Endodermal cell (in vitro differentiated cells): Measurements from ENCODE around the gene NPPC. TPM values are rescaled to one million over a fixed set of nuclear protein-coding genes. Genes with fewer than 3 reads are reported as not detected.

ENCODE experiments used
- DNase-seq: peaks from one replicate; pipeline ENCODE4 v3.0.0-alpha.2; 2017
- H3K27ac ChIP-seq: 2 replicates; pipeline ENCODE4 v1.5.1; 2013; ENCODE audit warnings: mild to moderate bottlenecking, low read depth, low read length, moderate library complexity
- H3K27me3 ChIP-seq: 2 replicates; pipeline ENCODE4 v1.6.1; 2013; ENCODE audit warnings: mild to moderate bottlenecking, low read length, moderate library complexity; ENCODE audit not compliant: insufficient read depth, control insufficient read depth, poor library complexity, severe bottlenecking
- H3K36me3 ChIP-seq: 2 replicates; pipeline ENCODE4 v1.7.0; 2013; ENCODE audit warnings: mild to moderate bottlenecking, low read length, moderate library complexity; ENCODE audit not compliant: control insufficient read depth, insufficient read depth
- H3K4me1 ChIP-seq: one replicate; pipeline ENCODE4 v1.7.0; 2013; ENCODE audit warnings: low read length; ENCODE audit not compliant: control insufficient read depth, insufficient read depth
- H3K4me3 ChIP-seq: 2 replicates; pipeline ENCODE4 v1.5.1; 2013; ENCODE audit warnings: mild to moderate bottlenecking, low read length, moderate library complexity
- H3K9ac ChIP-seq: 2 replicates; pipeline ENCODE4 v1.6.1; 2013; ENCODE audit warnings: mild to moderate bottlenecking, low read length, moderate library complexity; ENCODE audit not compliant: poor library complexity, severe bottlenecking; ENCODE audit errors: extremely low read depth
- H3K9me3 ChIP-seq: 2 replicates; pipeline ENCODE4 v1.6.1; 2013; ENCODE audit warnings: mild to moderate bottlenecking, low read length, moderate library complexity; ENCODE audit not compliant: control insufficient read depth
- H3K27ac Mint-ChIP-seq: 2 replicates; pipeline ENCODE4 v1.8.0; 2020; ENCODE audit warnings: mixed read lengths
- H3K27me3 Mint-ChIP-seq: 2 replicates; pipeline ENCODE4 v1.8.0; 2021; ENCODE audit warnings: mild to moderate bottlenecking, mixed read lengths; ENCODE audit not compliant: insufficient read depth
- H3K36me3 Mint-ChIP-seq: 2 replicates; pipeline ENCODE4 v1.8.0; 2020; ENCODE audit warnings: low read depth, mixed read lengths
- H3K4me1 Mint-ChIP-seq: 2 replicates; pipeline ENCODE4 v1.8.0; 2020; ENCODE audit warnings: mixed read lengths
- H3K4me3 Mint-ChIP-seq: 2 replicates; pipeline ENCODE4 v1.8.0; 2020; ENCODE audit warnings: mild to moderate bottlenecking, moderate library complexity, mixed read lengths
- H3K9me3 Mint-ChIP-seq: 2 replicates; pipeline ENCODE4 v1.8.0; 2020; ENCODE audit warnings: mild to moderate bottlenecking, mixed read lengths
- CTCF ChIP-seq: fragments of 200-600 bp; sonication (generic); conservative IDR thresholded peaks from 2 replicates; pipeline ENCODE4 v1.5.0; 2021; ENCODE audit warnings: antibody characterized with exemption, mild to moderate bottlenecking
- WGBS, 2 experiments: methylation state at CpG; one replicate each; pipeline versions ENCODE4 v1.1.5 to v1.1.7; 2013; ENCODE audit warnings: missing lambda C conversion rate in 2 of 2, mixed read lengths in 1 of 2; ENCODE audit not compliant: insufficient coverage in 1 of 2, insufficient read length in 1 of 2; 5-methylcytosine and 5-hydroxymethylcytosine counted together
- total RNA-seq, 2 donors: library from RNA; stranded (reverse); fragmentation: NEBNext Ultra II Directional in 1 of 2; extraction: Animal tissue kit (Norgen Biotek cat#: 25700) in 1 of 2; gene quantifications; 2 replicates in 1 of 2; 3 replicates in 1 of 2; pipeline ENCODE4 v1.2.1, GENCODE V29; 2021

NPPC gene
- total RNA-seq, 2 donors from 2014 or later: 0.84 TPM; not detected in 1

GRCh38 chr2:231909631-231910030 lies 16.6 kb downstream of the NPPC start:
- no peaks in the 10 kb centered on the region for H3K9me3 ChIP-seq
- WGBS, 2 experiments: 90 to 93% methylated on average over 5 of the region's 5 CpGs
- Mint-ChIP-seq H3K4me3 (no peak overlapping the region), H3K4me1 (no peaks in the 10 kb centered on the region), H3K36me3 (no peaks in the 10 kb centered on the region), H3K27me3 (peaks cover 3% of the 10 kb centered on the region), H3K9me3 (no peaks in the 10 kb centered on the region), H3K27ac (no peak overlapping the region)
- TF ChIP-seq CTCF: peak; percentile 35
- no peaks in the 10 kb centered on the region for H3K27me3 ChIP-seq
- H3K4me1 ChIP-seq: no peaks in the 10 kb centered on the region
- no peak overlapping the region for H3K9ac ChIP-seq
- H3K36me3 ChIP-seq: no peaks in the 10 kb centered on the region
- no peak overlapping the region for H3K27ac ChIP-seq
- no peak for DNase-seq
- no peak overlapping the region for H3K4me3 ChIP-seq

- TF ChIP-seq CTCF: no peak
- Histone ChIP-seq H3K36me3 (no peaks in the 10 kb centered on the region), H3K4me1 (no peaks in the 10 kb centered on the region), H3K9ac (no peak overlapping the region), H3K9me3 (no peaks in the 10 kb centered on the region), H3K27ac (no peak overlapping the region), H3K4me3 (no peak overlapping the region), H3K27me3 (no peaks in the 10 kb centered on the region)
- H3K9me3 Mint-ChIP-seq: no peaks in the 10 kb centered on the region
- no peak overlapping the region for H3K27ac Mint-ChIP-seq
- H3K4me1 Mint-ChIP-seq: no peaks in the 10 kb centered on the region
- WGBS, 2 experiments: 90 to 95% methylated on average over 7 to 8 of the region's 8 CpGs
- H3K36me3 Mint-ChIP-seq: no peaks in the 10 kb centered on the region
- DNase-seq: no peak
- no peak overlapping the region for H3K4me3 Mint-ChIP-seq
- peaks cover 3% of the 10 kb centered on the region for H3K27me3 Mint-ChIP-seq
Measured at GRCh38 chr2:231908584-231908983, 17.6 kb downstream of the NPPC start.

- Mint-ChIP-seq H3K27me3 (peaks cover 3% of the 10 kb centered on the region), H3K4me1 (no peaks in the 10 kb centered on the region), H3K9me3 (no peaks in the 10 kb centered on the region), H3K4me3 (no peak overlapping the region), H3K27ac (no peak overlapping the region), H3K36me3 (no peaks in the 10 kb centered on the region)
- Histone ChIP-seq H3K9me3 (no peaks in the 10 kb centered on the region), H3K4me1 (no peaks in the 10 kb centered on the region), H3K9ac (no peak overlapping the region), H3K27me3 (no peaks in the 10 kb centered on the region), H3K36me3 (no peaks in the 10 kb centered on the region), H3K27ac (no peak overlapping the region), H3K4me3 (no peak overlapping the region)
- WGBS, 2 experiments: 96 to 98% methylated on average over 5 to 8 of the region's 8 CpGs
- no peak for DNase-seq
- no peak for TF ChIP-seq CTCF
Measured at GRCh38 chr2:231907765-231908164, 18.4 kb downstream of the NPPC start.
